Osteoblast (primary cell): ENCODE data around the gene KRTAP10-7. TPM values are rescaled to one million over a fixed set of nuclear protein-coding genes. Genes with fewer than 3 reads are reported as not detected.
"Not testable (repeated sequence)": the region's sequence is repeated elsewhere in the genome, so short reads cannot be mapped to it uniquely, and the experiment has no call there.

Source experiments
- DNase-seq: peaks from one replicate; pipeline ENCODE4 v3.0.0; 2011; ENCODE audit warnings: low spot score, mixed read lengths; ENCODE audit not compliant: insufficient read length; ENCODE audit errors: missing footprints
- H2AFZ ChIP-seq: 2 replicates; pipeline ENCODE4 v1.6.0; 2011; ENCODE audit warnings: mild to moderate bottlenecking, low read length
- H3K27ac ChIP-seq: 2 replicates; pipeline ENCODE4 v1.5.1; 2011; ENCODE audit warnings: mild to moderate bottlenecking, low read depth, low read length, moderate library complexity
- H3K27me3 ChIP-seq: 2 replicates; pipeline ENCODE4 v1.6.0; 2012; ENCODE audit warnings: mild to moderate bottlenecking, control low read depth, inconsistent platforms, low read length, moderate library complexity; ENCODE audit not compliant: insufficient read depth
- H3K36me3 ChIP-seq: 2 replicates; pipeline ENCODE4 v1.5.1; 2011; ENCODE audit warnings: mild to moderate bottlenecking, low read length, control low read depth, moderate library complexity; ENCODE audit not compliant: insufficient read depth
- H3K4me1 ChIP-seq: 2 replicates; pipeline ENCODE4 v1.5.1; 2011; ENCODE audit warnings: mild to moderate bottlenecking, low read length, control low read depth, moderate library complexity; ENCODE audit not compliant: insufficient read depth
- H3K4me2 ChIP-seq: 2 replicates; pipeline ENCODE4 v1.6.0; 2011; ENCODE audit warnings: mild to moderate bottlenecking, low read length; ENCODE audit not compliant: insufficient read depth
- H3K4me3 ChIP-seq: fragments of 200-600 bp; sonication (generic); 3 replicates; pipeline ENCODE4 v1.5.1; 2012; ENCODE audit warnings: mild to moderate bottlenecking, low read length, inconsistent platforms; ENCODE audit not compliant: insufficient read depth
- H3K79me2 ChIP-seq: 2 replicates; pipeline ENCODE4 v1.6.0; 2012; ENCODE audit warnings: mild to moderate bottlenecking, low read length, control low read depth, inconsistent platforms; ENCODE audit not compliant: insufficient read depth
- H3K9me3 ChIP-seq: 2 replicates; pipeline ENCODE4 v1.5.1; 2011; ENCODE audit warnings: low read depth, low read length, control low read depth
- H4K20me1 ChIP-seq: 2 replicates; pipeline ENCODE4 v1.6.0; 2012; ENCODE audit warnings: mild to moderate bottlenecking, low read length, control low read depth; ENCODE audit not compliant: insufficient read depth
- total RNA-seq: library from RNA; depleted of rRNA; stranded (reverse); fragments of >200 nt; gene quantifications from 2 replicates; pipeline ENCODE4 v1.2.3, GENCODE V29; 2012
- TF ChIP-seq, protein P1 (sequence below): IDR thresholded peaks from 2 replicates; pipeline ENCODE4 v1.5.1; 2011; ENCODE audit warnings: mild to moderate bottlenecking, low read depth, low read length, moderate library complexity; ENCODE audit errors: extremely low read depth

Gene KRTAP10-7
- total RNA-seq, 1 donor = not detected

DNA sequence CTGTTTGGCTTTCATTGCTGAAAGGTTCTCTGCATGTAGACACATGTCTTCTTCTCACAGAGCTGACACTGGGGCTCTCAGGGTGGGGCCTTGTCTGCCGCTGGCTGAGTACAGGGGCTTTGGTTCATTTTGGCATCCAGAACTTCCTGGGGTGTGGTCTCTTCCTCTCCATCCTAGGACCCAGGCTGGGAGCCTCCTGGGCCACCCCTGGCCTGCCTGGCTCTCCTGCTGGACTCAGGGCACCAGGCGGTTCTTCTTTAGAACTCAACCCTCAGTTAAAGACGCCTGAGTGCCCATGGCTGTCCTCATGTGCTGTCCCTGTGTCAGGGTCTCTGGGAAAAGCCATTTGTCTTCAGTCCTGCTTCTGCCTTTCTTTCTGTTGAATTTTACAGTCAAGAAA is 14.5 kb upstream of the KRTAP10-7 start:
- Histone ChIP-seq H3K4me2 (no peak overlapping the region), H3K9me3 (no peaks in the 10 kb centered on the region)

DNA sequence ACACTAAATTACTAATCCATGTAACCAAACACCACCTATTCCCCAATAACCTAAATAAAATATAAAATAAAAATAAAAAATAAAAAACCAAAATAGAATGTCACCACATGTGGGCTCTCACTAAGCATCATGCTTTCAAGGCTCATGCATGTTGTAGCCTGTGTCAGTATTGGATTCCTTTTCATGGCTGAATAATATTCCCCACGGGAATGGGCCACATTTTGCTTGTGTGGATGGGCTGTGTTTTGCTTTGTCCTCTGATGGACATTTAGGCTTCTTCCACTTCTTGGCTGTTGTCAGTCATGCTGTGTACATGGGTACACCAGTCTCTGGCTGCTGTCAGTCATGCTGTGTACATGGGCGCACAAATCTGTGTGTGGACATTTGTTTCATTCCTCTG is 11.3 kb upstream of the KRTAP10-7 start:
- Histone ChIP-seq H3K36me3 (no peaks in the 10 kb centered on the region), H4K20me1 (no peaks in the 10 kb centered on the region), H3K27me3 (peaks cover 18% of the 10 kb centered on the region), H3K79me2 (no peaks in the 10 kb centered on the region), H3K4me2 (no peak overlapping the region), H3K27ac (no peak overlapping the region), H3K4me1 (no peaks in the 10 kb centered on the region), H3K4me3 (no peak overlapping the region), H2AFZ (no peak overlapping the region), H3K9me3 (no peaks in the 10 kb centered on the region)
- TF ChIP-seq, protein P1, sequence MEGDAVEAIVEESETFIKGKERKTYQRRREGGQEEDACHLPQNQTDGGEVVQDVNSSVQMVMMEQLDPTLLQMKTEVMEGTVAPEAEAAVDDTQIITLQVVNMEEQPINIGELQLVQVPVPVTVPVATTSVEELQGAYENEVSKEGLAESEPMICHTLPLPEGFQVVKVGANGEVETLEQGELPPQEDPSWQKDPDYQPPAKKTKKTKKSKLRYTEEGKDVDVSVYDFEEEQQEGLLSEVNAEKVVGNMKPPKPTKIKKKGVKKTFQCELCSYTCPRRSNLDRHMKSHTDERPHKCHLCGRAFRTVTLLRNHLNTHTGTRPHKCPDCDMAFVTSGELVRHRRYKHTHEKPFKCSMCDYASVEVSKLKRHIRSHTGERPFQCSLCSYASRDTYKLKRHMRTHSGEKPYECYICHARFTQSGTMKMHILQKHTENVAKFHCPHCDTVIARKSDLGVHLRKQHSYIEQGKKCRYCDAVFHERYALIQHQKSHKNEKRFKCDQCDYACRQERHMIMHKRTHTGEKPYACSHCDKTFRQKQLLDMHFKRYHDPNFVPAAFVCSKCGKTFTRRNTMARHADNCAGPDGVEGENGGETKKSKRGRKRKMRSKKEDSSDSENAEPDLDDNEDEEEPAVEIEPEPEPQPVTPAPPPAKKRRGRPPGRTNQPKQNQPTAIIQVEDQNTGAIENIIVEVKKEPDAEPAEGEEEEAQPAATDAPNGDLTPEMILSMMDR = no peak
- DNase-seq = no peak

More for the DNA sequence above, 14.5 kb upstream of the KRTAP10-7 start:
- no peaks in the 10 kb centered on the region for H4K20me1 ChIP-seq
- no peak for DNase-seq
- no peaks in the 10 kb centered on the region for H3K36me3 ChIP-seq
- no peaks in the 10 kb centered on the region for H3K79me2 ChIP-seq
- no peak overlapping the region for H3K27ac ChIP-seq
- H3K4me3 ChIP-seq = no peak overlapping the region
- TF ChIP-seq, protein P1 = no peak
- H3K4me1 ChIP-seq = no peaks in the 10 kb centered on the region
- no peak overlapping the region for H2AFZ ChIP-seq
- no peaks in the 10 kb centered on the region for H3K27me3 ChIP-seq

DNA sequence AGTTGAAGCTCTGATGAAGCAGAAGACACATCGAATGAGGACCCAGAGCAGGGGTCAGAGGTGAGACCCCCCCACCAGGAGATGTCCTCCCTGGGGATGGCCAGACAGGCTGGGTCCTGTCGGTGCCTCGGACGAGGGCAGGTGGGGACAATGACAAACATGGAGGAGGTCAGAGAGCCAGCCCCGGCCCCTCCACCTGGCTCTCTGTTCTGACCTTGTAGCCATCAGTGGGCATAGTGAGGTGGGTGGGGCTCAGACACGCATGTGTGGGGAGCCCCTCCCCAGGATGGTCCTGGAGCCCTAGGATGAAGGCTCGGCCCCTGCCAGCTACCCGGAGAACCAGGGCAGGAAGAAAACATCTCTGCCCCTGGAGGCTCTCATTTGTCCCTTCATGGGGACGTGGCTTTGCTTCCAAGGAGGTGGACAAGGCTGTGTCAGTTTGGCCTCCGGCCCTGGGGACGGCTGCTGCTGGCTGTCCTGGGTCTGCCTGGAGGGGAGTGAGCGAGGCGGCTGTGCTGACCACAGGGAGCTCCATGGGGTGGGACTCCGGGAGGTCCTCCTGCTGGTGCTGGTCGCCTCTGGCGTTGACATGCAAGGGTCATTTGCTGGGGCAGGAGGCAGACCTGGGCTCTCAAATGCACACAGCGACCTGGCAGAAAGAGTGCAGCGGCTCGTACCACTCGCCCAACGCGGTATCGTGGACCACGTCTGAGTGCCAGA is 10.7 kb upstream of the KRTAP10-7 start:
- Histone ChIP-seq H3K4me2 (no peak overlapping the region), H3K27me3 (peaks cover 23% of the 10 kb centered on the region), H3K4me1 (no peaks in the 10 kb centered on the region)

DNA sequence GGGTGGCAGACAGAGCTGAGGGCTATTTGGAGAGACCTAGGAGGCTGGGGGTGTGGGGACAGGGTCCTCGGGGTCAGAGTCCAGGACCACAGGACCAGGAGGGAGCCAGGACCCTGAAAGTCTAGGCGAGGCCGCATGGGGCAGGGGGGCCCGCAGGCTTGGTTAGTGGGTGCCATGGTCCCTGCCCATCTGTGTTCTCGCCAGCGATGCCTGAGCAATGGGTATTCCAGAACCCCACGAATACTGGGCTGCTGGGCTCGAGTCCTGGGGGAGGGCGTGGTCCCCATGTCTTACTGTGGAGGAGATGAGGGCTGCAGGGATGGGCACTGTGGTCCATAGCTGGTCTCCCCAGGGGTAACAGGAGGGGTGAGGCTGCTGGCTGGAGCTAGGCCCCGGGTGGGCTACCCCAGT is 10.1 kb upstream of the KRTAP10-7 start:
- H3K79me2 ChIP-seq = no peaks in the 10 kb centered on the region
- no peak for DNase-seq

More for the DNA sequence above, 10.7 kb upstream of the KRTAP10-7 start:
- no peak overlapping the region for H3K27ac ChIP-seq
- no peak overlapping the region for H3K4me3 ChIP-seq
- H3K36me3 ChIP-seq = no peaks in the 10 kb centered on the region
- TF ChIP-seq, protein P1 = no peak
- H3K79me2 ChIP-seq = no peaks in the 10 kb centered on the region
- DNase-seq = no peak
- H2AFZ ChIP-seq = no peak overlapping the region
- no peaks in the 10 kb centered on the region for H4K20me1 ChIP-seq
- H3K9me3 ChIP-seq = no peaks in the 10 kb centered on the region

DNA sequence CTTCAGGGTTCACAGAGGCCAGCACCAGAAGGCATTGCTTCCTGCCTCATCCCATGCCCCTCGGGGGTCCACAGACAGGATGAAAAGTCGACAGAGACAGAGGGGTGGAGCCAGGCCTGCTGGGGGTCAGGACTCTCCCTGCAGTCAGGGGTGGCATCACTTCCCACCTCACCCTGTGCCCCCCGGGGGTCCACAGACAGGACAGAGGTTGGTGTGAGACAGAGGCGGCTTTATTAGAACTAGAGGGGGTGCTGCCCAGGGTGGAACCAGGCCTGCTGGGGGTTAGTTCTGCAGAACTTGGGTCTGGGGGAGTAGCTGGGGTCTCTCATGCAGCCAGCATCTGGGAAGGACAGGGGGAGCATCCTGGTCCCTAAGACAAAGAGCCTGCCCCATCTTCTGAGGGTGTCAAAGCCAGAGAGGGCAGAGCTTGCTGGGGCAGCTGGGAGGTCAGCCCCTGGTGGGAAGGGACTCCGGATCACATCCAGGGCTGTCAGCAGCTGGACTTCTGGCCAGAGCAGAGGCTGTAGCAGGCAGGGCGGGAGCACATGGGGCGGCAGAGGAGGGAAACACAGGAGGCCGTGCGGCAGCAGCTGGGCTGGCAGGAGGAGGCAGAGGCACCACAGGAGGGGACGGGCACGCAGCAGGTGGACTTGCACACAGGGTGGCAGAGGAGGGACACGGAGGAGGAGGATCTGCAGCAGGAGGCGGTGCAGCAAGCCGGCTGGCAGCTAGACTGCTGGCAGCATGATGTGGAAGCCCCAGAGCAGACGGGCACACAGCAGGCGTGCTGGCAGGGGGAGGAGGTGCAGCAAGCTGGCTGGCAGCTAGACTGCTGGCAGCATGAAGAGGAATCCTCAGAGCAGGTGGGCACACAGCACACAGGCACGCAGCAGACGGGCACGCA is 9.2 kb upstream of the KRTAP10-7 start:
- not testable (repeated sequence) for H3K4me3 ChIP-seq, H3K4me1 ChIP-seq

More for the DNA sequence above, 10.1 kb upstream of the KRTAP10-7 start:
- Histone ChIP-seq H3K36me3 (no peaks in the 10 kb centered on the region), H3K4me2 (no peak overlapping the region), H3K27me3 (peaks cover 27% of the 10 kb centered on the region), H4K20me1 (no peaks in the 10 kb centered on the region), H3K4me3 (no peak overlapping the region), H3K27ac (no peak overlapping the region), H3K9me3 (no peaks in the 10 kb centered on the region), H2AFZ (no peak overlapping the region), H3K4me1 (no peaks in the 10 kb centered on the region)
- TF ChIP-seq, protein P1 = no peak

More for the DNA sequence above, 9.2 kb upstream of the KRTAP10-7 start:
- H3K36me3 ChIP-seq, H3K4me2 ChIP-seq, H3K79me2 ChIP-seq, DNase-seq, H3K9me3 ChIP-seq, H2AFZ ChIP-seq, H4K20me1 ChIP-seq, H3K27ac ChIP-seq: not testable (repeated sequence)
- H3K27me3 ChIP-seq = peaks cover 30% of the 10 kb centered on the region
